K562 (cell line): ENCODE data around the gene STUB1. TPM values are rescaled to one million over a fixed set of nuclear protein-coding genes. Genes with fewer than 3 reads are reported as not detected.

Experiments used
- ATAC-seq: fragments of 200-7000 bp; cut with Tn5 transposase; 3 replicates; pipeline ENCODE4 v1.9.1; 2020; ENCODE audit warnings: moderate library complexity
- BruUV-seq: library from RNA; stranded (reverse); fragments of 400-500 nt; replicated peaks from 2 replicates; lab custom pipeline; 2021; lab: Mats Ljungman, UMichigan
- CTCF ChIA-PET: fragments of 300-600 bp; formaldehyde crosslinking; extraction: SDS; loops from one replicate; lab custom pipeline; 2021; ENCODE audit warnings: low intra/inter-chr PET ratio; lab: Yijun Ruan, JAX
- POLR2A ChIA-PET: fragments of 300-600, 350-650 bp; sonication (Branson Sonifier 250); formaldehyde crosslinking; extraction: SDS; loops from one replicate; lab custom pipeline; 2021; ENCODE audit warnings: antibody characterized with exemption, inconsistent platforms; lab: Yijun Ruan, JAX
- DNase-seq, 4 experiments: peaks; one replicate each; pipeline versions ENCODE4 v3.0.0 to v3.0.0-alpha.2; 2011 to 2018; ENCODE audit warnings: low spot score in 3 of 4, mixed read lengths in 3 of 4; ENCODE audit errors: extremely low read depth in 1 of 4
- FAIRE-seq: peaks from 2 replicates; lab custom pipeline; 2011; peaks lifted over from hg19 to GRCh38; lab: Jason Lieb, UNC
- H2AFZ ChIP-seq: 2 replicates; pipeline ENCODE4 v1.6.0; 2011; ENCODE audit warnings: low read depth, low read length, control low read depth, inconsistent platforms
- H3K27ac ChIP-seq: fragments of 200-600 bp; 3 replicates; pipeline ENCODE4 v1.8.0; 2011; ENCODE audit warnings: low read depth, mild to moderate bottlenecking, control low read depth, inconsistent platforms, low read length, moderate library complexity, mixed read lengths; ENCODE audit errors: extremely low read depth
- H3K27me3 ChIP-seq, 2 experiments: fragments of 300-600 bp in 1 of 2; 2 replicates in 1 of 2; 3 replicates in 1 of 2; pipeline versions ENCODE4 v1.6.0 to v1.8.0; 2011; ENCODE audit warnings: inconsistent platforms in 2 of 2, low read length in 2 of 2, mild to moderate bottlenecking in 1 of 2, mixed read lengths in 1 of 2, moderate library complexity in 1 of 2; ENCODE audit not compliant: control insufficient read depth in 2 of 2, insufficient read depth in 2 of 2
- H3K36me3 ChIP-seq: fragments of 300-600 bp; 3 replicates; pipeline ENCODE4 v1.8.0; 2011; ENCODE audit warnings: mild to moderate bottlenecking, low read length, inconsistent platforms; ENCODE audit not compliant: control insufficient read depth, insufficient read depth
- H3K4me1 ChIP-seq, 2 experiments: fragments of 200-600 bp in 1 of 2; replicated peaks in 1 of 2; 2 replicates in 1 of 2; 3 replicates in 1 of 2; pipeline versions ENCODE4 v1.5.1 to v1.8.0; 2011; ENCODE audit warnings: inconsistent platforms in 2 of 2, low read length in 2 of 2, mild to moderate bottlenecking in 1 of 2, mixed read lengths in 1 of 2, moderate library complexity in 1 of 2; ENCODE audit not compliant: control insufficient read depth in 2 of 2, insufficient read depth in 2 of 2
- H3K4me2 ChIP-seq: 2 replicates; pipeline ENCODE4 v1.6.1; 2011; ENCODE audit warnings: low read length, control low read depth, inconsistent platforms, mixed read lengths; ENCODE audit not compliant: insufficient read depth
- H3K4me3 ChIP-seq: fragments of 200-600 bp; sonication (generic), shearing (Covaris generic); 2 replicates; pipeline ENCODE4 v1.5.1; 2016; ENCODE audit warnings: control low read depth, inconsistent platforms
- H3K79me2 ChIP-seq: fragments of 200-600 bp; 3 replicates; pipeline ENCODE4 v1.8.0; 2011; ENCODE audit warnings: low read length, inconsistent platforms; ENCODE audit not compliant: control insufficient read depth, insufficient read depth
- H3K9ac ChIP-seq, 2 experiments: 2 replicates each; pipeline versions ENCODE4 v1.6.0 to v1.6.1; 2011; ENCODE audit warnings: low read depth in 2 of 2, low read length in 2 of 2, control low read depth in 1 of 2, inconsistent platforms in 1 of 2, mild to moderate bottlenecking in 1 of 2, mixed read lengths in 1 of 2; ENCODE audit not compliant: insufficient read depth in 1 of 2
- H3K9me1 ChIP-seq: one replicate; pipeline ENCODE4 v1.6.0; 2011; ENCODE audit warnings: inconsistent platforms, mild to moderate bottlenecking, low read length, moderate library complexity; ENCODE audit not compliant: control insufficient read depth, insufficient read depth
- H3K9me3 ChIP-seq: replicated peaks from 2 replicates; pipeline ENCODE4 v1.5.1; 2011; ENCODE audit warnings: low read depth, low read length, inconsistent platforms; ENCODE audit not compliant: control insufficient read depth, insufficient read depth
- H4K20me1 ChIP-seq: replicated peaks from 2 replicates; pipeline ENCODE4 v1.6.1; 2011; ENCODE audit warnings: low read length, inconsistent platforms, mixed read lengths; ENCODE audit not compliant: control insufficient read depth, insufficient read depth
- CREM ChIP-seq: IDR thresholded peaks from 2 replicates; pipeline ENCODE4 v1.6.1; 2014; ENCODE audit warnings: antibody characterized with exemption, low read depth
- ESRRB ChIP-seq: fragments of 250-450 bp; sonication (Bioruptor Pico); IDR thresholded peaks from 2 replicates; pipeline ENCODE4 v1.5.0; 2020; ENCODE audit warnings: mild to moderate bottlenecking, moderate library complexity, borderline replicate concordance
- MIER1 ChIP-seq: fragments of 450-650 bp; IDR thresholded peaks from 2 replicates; pipeline ENCODE4 v1.6.1; 2016; ENCODE audit warnings: antibody characterized with exemption, mild to moderate bottlenecking, low read depth
- NFIC ChIP-seq: fragments of 450-650 bp; IDR thresholded peaks from 2 replicates; pipeline ENCODE4 v1.6.1; 2017; ENCODE audit warnings: mild to moderate bottlenecking, inconsistent platforms
- PURB ChIP-seq: sonication (generic); formaldehyde crosslinking; IDR thresholded peaks from 2 replicates; pipeline ENCODE4 v1.9.0; 2021; ENCODE audit warnings: low read depth, mild to moderate bottlenecking, missing genetic modification reagents
- RAD21 ChIP-seq, 2 experiments: fragments of 250-450 bp in 1 of 2; fragments of 450-650 bp in 1 of 2; sonication (Bioruptor Pico) in 1 of 2; formaldehyde crosslinking in 1 of 2; IDR thresholded peaks in 1 of 2; conservative IDR thresholded peaks in 1 of 2; 2 replicates each; pipeline versions ENCODE4 v1.4.0 to v1.8.0; 2020 to 2022; ENCODE audit warnings: mild to moderate bottlenecking in 2 of 2, moderate library complexity in 1 of 2
- SETDB1 ChIP-seq: IDR thresholded peaks from one replicate; pipeline ENCODE4 v1.6.1; 2012; ENCODE audit warnings: low read length, control low read depth, inconsistent platforms
- SIX5 ChIP-seq, 2 experiments: IDR thresholded peaks; 2 replicates each; pipeline ENCODE4 v1.6.1; 2011; ENCODE audit warnings: low read length in 2 of 2, borderline replicate concordance in 1 of 2, low read depth in 1 of 2, mild to moderate bottlenecking in 1 of 2, moderate library complexity in 1 of 2; ENCODE audit not compliant: insufficient read depth in 1 of 2
- ZNF212 ChIP-seq: fragments of 450-650 bp; formaldehyde crosslinking; IDR thresholded peaks from 2 replicates; pipeline ENCODE4 v1.4.0; 2020; ENCODE audit warnings: mild to moderate bottlenecking
- WGBS: fragments of 100-300 bp; shearing (Covaris generic); methylation state at CpG from one replicate; pipeline ENCODE4 v1.1.6; 2016; ENCODE audit warnings: low coverage, mixed read lengths; ENCODE audit not compliant: insufficient coverage; ENCODE audit errors: missing lambda C conversion rate; 5-methylcytosine and 5-hydroxymethylcytosine counted together
- in situ Hi-C: fragments of 300-500 bp; cut with MboI; formaldehyde crosslinking; loops from 4 replicates; pipeline ENCODE4 v1.15.0; 2018; ENCODE audit warnings: inconsistent platforms, mixed read lengths
- intact Hi-C: fragments of 100-400 bp; cut with micrococcal nuclease; formaldehyde crosslinking; loops from 2 replicates; pipeline ENCODE4 v1.14.2; 2022
- polyA plus RNA-seq, 8 experiments: library from polyadenylated mRNA; depleted of rRNA in 4 of 8; stranded (reverse) in 5 of 8; unstranded in 3 of 8; fragments of >200 nt; fragmentation: Nextera tagmentation in 2 of 8; fragmentation: Illumina TruSeq in 1 of 8; extraction: Ambion mirVana in 2 of 8; extraction: Trizol in 1 of 8; gene quantifications; 2 replicates each; pipeline versions ENCODE4 v1.2.1 to v1.2.3, GENCODE V29; 2011 to 2014; ENCODE audit warnings: inconsistent platforms in 1 of 8, missing spikeins in 1 of 8
- total RNA-seq, 7 experiments: library from RNA; depleted of rRNA in 6 of 7; stranded (reverse); fragments of >200 nt in 6 of 7; fragmentation: Illumina TruSeq in 2 of 7; extraction: Trizol in 2 of 7; gene quantifications; 2 replicates each; pipeline versions ENCODE4 v1.2.1 to v1.2.3, GENCODE V29; 2011 to 2021; ENCODE audit warnings: low replicate concordance in 1 of 7
- TF ChIP-seq, protein P1 (sequence below): IDR thresholded peaks from 2 replicates; pipeline ENCODE4 v1.6.1; 2011; ENCODE audit warnings: borderline replicate concordance, low read depth, mild to moderate bottlenecking, moderate library complexity, low read length; ENCODE audit not compliant: insufficient read depth, poor library complexity, severe bottlenecking
- TF ChIP-seq, protein P2 (sequence below), 3 experiments: IDR thresholded peaks in 2 of 3; conservative IDR thresholded peaks in 1 of 3; 2 replicates each; pipeline ENCODE4 v1.5.1; 2011 to 2012; ENCODE audit warnings: low read length in 3 of 3, mild to moderate bottlenecking in 3 of 3, control low read depth in 2 of 3, improper control_type of control experiment in 1 of 3, inconsistent platforms in 1 of 3, low read depth in 1 of 3, mixed read lengths in 1 of 3, moderate library complexity in 1 of 3; ENCODE audit not compliant: insufficient read depth in 2 of 3

Gene STUB1
- total and polyA plus RNA-seq, 9 of the 15 experiments (the other 6 are each of a cell fraction or from before 2014, with no cell fraction given), result 10.6 to 251 (median 152) TPM

GRCh38 chr16:685967-686366 is 5.8 kb downstream of the STUB1 start:
- TF ChIP-seq, protein P1, sequence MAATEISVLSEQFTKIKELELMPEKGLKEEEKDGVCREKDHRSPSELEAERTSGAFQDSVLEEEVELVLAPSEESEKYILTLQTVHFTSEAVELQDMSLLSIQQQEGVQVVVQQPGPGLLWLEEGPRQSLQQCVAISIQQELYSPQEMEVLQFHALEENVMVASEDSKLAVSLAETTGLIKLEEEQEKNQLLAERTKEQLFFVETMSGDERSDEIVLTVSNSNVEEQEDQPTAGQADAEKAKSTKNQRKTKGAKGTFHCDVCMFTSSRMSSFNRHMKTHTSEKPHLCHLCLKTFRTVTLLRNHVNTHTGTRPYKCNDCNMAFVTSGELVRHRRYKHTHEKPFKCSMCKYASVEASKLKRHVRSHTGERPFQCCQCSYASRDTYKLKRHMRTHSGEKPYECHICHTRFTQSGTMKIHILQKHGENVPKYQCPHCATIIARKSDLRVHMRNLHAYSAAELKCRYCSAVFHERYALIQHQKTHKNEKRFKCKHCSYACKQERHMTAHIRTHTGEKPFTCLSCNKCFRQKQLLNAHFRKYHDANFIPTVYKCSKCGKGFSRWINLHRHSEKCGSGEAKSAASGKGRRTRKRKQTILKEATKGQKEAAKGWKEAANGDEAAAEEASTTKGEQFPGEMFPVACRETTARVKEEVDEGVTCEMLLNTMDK, result peak; percentile 68
- TF ChIP-seq CREM (peak; percentile 40; the same call in 1 of the 2 replicates), SETDB1 (no peak), ZNF212 (CRISPR knock-in tag) (no peak), ESRRB (CRISPR knock-in tag) (no peak), NFIC (peak; percentile 65), MIER1 (no peak), PURB (CRISPR knock-in tag) (no peak), SIX5 (IDR thresholded peaks at IDR 0.05; ENCODE audit: borderline replicate concordance in 1 of 2, insufficient read depth in 1 of 2, low read depth in 1 of 2, low read length in 2 of 2) (no peak), RAD21 (CRISPR knock-in tag; conservative IDR thresholded peaks at IDR 0.05 in 1 of 2, IDR thresholded peaks at IDR 0.05 in 1 of 2) (peak in 1 of 2 experiments; percentile 8; a peak in 1 of 4 replicates)
- TF ChIP-seq, protein P2, sequence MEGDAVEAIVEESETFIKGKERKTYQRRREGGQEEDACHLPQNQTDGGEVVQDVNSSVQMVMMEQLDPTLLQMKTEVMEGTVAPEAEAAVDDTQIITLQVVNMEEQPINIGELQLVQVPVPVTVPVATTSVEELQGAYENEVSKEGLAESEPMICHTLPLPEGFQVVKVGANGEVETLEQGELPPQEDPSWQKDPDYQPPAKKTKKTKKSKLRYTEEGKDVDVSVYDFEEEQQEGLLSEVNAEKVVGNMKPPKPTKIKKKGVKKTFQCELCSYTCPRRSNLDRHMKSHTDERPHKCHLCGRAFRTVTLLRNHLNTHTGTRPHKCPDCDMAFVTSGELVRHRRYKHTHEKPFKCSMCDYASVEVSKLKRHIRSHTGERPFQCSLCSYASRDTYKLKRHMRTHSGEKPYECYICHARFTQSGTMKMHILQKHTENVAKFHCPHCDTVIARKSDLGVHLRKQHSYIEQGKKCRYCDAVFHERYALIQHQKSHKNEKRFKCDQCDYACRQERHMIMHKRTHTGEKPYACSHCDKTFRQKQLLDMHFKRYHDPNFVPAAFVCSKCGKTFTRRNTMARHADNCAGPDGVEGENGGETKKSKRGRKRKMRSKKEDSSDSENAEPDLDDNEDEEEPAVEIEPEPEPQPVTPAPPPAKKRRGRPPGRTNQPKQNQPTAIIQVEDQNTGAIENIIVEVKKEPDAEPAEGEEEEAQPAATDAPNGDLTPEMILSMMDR (IDR thresholded peaks at IDR 0.05 in 2 of 3, conservative IDR thresholded peaks at IDR 0.05 in 1 of 3; ENCODE audit: insufficient read depth in 2 of 3, low read depth in 1 of 3, low read length in 3 of 3), result peak; percentile 46 to 59 (median 48)
- TF ChIP-seq, all 486 proteins: peak for 5
- H3K9me3 ChIP-seq, result no peaks in the 10 kb centered on the region
- no TSS peak for BruUV-seq
- H3K4me2 ChIP-seq, result no peak overlapping the region
- peaks cover 68% of the 10 kb centered on the region for H3K36me3 ChIP-seq
- FAIRE-seq (no peak), ATAC-seq (no peak), DNase-seq (peak in 1 of 4 experiments; percentile 52)
- 87% methylated on average over 2 of the region's 10 CpGs for WGBS
- intact Hi-C loops (no loop called here), in situ Hi-C loops (no loop called here)
- H3K4me1 ChIP-seq, result peaks cover 29 to 98% of the 10 kb centered on the region in 2 experiments
- no peak overlapping the region for H3K9ac ChIP-seq
- H3K4me3 ChIP-seq, result no peak overlapping the region
- H3K27ac ChIP-seq, result no peak overlapping the region
- H2AFZ ChIP-seq, result no peak overlapping the region
- H3K27me3 ChIP-seq, result no peaks in the 10 kb centered on the region
- H4K20me1 ChIP-seq, result peaks cover 18% of the 10 kb centered on the region
- CTCF ChIA-PET, result no interaction called here
- peaks cover 48% of the 10 kb centered on the region for H3K79me2 ChIP-seq
- H3K9me1 ChIP-seq, result peaks cover 15% of the 10 kb centered on the region
- POLR2A ChIA-PET, result interaction anchor here (1.4 kb wide), 1 partner anchor 10 kb away, joined by 5 read pairs; no protein-coding TSS in a partner anchor
